ENCODE results near the gene NCKIPSD.
"Not testable (repeated sequence)": the region's sequence is repeated elsewhere in the genome, so short reads cannot be mapped to it uniquely, and the experiment has no call there.

The NCKIPSD gene

DNA sequence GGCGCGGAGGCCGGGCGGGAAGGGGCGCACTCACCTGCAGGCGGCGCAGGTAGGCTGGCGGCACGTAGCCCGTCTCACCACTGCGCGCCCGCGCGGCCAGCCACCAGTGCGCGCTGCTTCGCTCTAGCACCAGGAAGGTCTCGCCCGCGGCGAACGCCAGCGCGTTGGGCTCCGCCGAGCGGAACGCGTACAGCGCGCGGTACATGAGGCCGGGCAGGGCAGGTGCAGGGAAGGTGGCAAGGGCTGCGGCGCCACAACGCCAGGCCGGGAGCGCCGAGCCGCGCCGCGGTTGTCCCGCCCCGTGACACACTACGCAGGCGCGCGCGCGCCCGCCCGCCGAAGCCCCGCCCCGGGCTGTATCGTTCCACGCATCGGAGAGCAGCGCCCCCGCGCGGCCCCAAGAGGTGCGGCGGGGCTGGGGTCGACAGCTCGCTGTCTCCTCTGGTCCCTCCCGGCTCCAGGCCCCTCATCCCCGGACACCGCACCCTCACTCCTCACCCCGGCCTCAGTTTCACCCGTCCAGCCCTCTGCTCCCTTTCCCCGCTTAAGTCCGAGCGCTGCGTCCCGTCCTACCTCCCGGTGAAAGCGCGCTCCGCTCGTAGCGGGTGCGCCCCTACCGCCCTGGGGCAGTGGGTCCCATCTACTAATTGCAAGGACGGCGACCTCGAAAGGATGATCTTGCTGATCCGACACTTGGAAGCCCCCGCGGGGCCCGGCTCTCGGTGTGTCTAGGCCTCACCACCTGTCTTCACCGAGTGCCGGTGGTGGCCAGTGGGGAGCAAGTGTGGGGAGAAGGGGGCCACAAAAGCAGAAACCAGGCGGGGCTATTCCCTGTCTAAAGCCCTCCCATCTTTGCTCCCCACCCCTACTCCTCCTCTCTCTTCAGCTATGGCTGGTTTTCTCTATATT, at the start of gene NCKIPSD:
NCKIPSD (minus strand) TSS at position 313 of the 909 bp plus-strand sequence; CDS start at position 205, 108 bp downstream.
- DNase-seq = peak; percentile 68 to 81

DNA sequence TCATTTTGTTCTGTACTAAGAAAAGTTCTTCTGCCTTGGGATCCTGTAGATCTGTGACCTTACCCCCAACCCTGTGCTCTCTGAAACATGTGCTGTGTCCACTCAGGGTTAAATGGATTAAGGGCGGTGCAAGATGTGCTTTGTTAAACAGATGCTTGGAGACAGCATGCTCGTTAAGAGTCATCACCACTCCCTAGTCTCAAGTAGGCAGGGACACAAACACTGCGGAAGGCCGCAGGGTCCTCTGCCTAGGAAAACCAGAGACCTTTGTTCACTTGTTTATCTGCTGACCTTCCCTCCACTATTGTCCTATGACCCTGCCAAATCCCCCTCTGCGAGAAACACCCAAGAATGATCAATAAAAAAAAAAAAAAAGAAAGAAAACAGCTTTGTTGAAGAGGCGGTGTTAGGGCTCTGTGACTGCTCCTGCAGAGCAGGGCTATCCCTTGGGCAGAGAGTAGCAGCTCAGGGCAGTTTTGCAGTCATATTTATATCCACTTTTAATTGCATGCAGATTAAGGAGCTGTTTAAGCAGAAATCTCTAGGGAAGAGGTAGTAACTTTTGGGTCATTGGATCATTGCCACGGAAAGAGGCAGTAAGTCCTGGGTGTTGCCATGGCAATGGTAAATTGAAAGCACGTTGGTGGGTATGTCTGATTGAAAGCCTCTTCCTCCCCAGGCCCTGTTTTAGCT, 49.5 kb upstream of the NCKIPSD start:
- DNase-seq = not testable (repeated sequence)

DNA sequence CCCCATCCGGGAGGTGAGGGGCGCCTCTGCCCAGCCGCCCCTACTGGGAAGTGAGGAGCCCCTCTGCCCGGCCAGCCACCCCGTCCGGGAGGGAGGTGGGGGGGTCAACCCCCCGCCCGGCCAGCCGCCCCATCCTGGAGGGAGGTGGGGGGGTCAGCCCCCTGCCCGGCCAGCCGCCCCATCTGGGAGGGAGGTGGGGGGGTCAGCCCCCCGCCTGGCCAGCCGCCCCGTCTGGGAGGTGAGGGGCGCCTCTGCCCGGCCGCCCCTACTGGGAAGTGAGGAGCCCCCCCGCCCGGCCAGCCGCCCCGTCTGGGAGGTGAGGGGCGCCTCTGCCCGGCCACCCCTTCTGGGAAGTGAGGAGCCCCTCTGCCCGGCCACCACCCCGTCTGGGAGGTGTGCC, 48.8 kb upstream of the NCKIPSD start:
- DNase-seq = not testable (repeated sequence)

DNA sequence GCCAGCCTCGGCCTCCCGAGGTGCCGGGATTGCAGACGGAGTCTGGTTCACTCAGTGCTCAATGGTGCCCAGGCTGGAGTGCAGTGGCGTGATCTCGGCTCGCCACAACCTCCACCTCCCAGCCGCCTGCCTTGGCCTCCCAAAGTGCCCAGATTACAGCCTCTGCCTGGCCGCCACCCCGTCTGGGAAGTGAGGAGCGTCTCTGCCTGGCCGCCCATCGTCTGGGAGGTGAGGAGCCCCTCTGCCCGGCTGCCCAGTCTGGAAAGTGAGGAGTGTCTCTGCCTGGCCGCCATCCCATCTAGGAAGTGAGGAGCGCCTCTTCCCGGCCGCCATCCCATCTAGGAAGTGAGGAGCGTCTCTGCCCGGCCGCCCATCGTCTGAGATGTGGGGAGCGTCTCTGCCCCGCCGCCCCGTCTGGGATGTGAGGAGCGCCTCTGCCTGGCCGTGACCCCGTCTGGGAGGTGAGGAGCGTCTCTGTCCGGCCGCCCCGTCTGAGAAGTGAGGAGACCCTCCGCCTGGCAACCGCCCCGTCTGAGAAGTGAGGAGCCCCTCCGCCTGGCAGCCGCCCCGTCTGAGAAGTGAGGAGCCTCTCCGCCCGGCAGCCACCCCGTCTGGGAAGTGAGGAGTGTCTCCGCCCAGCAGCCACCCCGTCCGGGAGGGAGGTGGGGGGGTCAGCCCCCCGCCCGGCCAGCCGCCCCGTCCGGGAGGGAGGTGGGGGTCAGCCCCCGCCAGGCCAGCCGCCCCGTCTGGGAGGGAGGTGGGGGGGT, 48.2 kb upstream of the NCKIPSD start:
- not testable (repeated sequence) for DNase-seq

DNA sequence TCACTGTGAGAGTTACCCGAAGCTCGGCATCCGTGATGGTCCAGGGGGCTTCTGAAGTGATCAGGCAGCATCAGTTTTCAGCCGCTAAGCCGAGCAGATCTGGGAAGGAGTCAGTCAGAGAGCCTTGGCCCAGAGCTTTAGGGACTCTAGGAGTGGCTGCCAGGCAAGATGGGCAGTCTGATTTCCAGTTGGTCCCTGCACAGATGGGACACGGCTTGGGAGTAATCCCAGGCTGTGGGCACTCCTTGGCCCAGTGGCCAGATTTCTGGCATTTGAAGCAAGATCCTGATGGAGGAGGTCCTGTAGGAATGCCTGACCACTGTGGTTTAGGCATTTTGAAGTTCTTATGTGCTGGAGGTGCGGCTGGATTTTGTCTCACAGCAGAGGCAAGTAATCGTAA, 41.8 kb upstream of the NCKIPSD start:
- DNase-seq = no peak

DNA sequence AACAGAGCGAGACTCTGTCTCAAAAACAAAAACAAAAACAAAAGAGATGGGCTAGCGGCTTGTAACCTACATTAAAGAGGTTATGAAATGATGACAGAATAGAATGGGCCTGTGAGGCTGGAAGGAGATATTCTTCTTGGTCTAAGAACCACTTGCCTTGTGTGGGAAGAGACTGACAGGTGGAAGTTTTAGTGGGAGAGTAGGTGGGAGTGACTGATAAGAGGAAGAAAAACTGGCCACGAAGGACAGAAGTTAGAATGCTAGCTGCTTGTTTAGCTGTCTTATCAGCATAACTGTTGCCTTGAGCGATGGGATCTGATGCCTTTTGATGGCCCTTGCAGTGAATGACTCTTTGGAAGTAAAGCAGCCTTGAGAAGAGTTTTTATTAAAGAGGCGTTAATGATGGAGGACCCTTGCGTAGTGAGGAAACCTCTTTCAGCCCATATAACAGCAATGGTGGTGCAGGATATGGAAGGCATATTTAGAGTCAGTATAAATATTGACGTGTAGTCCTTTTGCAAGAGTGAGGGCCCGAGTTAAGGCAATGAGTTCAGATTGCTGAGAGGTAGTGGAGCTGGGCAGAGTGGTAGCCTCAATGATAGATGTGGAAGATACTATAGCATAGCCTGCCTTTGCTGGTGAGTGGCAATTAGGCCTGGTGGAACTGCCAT, 39.6 kb upstream of the NCKIPSD start:
- DNase-seq = not testable (repeated sequence)

DNA sequence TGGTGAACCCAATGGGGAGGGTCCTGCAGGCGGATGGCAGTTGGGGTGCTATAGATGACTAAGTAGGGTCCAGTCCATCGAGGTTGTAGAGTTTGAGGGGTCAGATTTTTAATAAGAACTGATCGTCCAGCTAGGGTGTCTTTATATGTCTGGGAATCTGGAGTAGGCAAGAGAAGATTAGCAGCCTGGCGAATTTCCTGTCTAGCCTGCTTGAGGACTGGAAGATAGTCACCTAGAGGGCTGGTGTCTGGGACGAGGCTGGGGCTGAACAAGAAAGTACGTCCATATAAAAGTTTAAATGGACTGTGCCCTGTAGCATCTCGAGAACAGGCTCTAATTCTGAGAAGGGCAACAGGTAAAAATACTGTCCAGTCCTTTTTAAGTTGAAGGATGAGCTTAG, 38.0 kb upstream of the NCKIPSD start:
- no peak for DNase-seq

DNA sequence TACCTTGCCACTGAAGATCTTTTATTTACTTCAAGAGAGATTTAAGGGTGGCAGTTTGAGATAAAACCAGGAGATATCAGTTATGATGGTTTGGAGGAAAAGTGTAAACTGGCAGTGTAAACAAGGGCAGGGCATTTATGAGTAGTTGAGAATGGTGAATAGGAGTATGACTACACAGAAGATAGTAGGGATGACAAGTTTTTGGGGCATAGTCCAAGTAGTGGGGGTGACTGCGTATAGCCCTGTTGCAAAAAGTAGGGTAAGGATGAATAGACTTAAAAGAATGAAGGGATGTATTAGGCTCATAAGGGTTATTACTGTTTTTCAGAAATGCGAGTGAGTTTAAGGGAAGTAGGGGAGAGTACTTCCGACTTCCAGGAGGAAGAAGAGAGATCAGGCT, 37.6 kb upstream of the NCKIPSD start:
- not testable (repeated sequence) for DNase-seq

DNA sequence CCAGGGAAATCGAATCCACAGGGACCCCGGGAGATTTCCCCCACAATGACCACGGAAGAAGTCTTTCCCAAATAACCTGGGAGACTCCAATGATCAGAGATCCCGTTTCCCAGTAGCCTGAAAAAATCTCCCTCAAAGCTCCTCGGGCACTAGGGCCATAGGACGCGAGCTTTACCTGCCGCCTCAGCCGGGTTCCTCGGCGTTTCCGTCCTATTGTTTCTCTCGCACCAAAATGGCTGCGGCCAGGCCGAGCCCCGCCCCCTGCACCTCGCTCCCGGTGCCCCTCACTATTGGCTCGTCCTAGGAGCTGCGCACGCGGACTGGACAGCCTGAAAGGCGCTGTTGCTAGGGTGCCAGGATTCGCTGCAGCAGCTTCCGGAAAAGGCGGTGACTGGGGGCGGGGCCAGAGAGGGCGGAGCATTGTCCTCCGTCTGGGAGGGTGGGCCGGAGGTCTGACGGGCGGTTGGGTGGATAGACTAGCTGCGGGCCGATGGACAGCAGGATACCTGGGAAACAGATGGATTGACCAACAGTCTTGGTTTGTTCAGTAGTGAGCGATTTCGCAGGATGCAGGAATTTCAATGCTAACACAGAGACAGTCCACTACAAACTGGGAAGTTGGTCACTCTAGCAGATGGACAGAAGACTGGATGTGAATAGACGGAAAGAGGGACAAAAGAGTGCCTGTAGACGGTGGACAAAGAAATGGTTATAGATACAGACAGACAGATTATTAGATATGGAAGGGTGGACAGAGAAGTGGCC, 31.4 kb upstream of the NCKIPSD start, which contains the start of gene IP6K2:
IP6K2 (minus strand) TSS at position 240 of the 765 bp plus-strand sequence. CDS start 21,930 bp downstream, outside the sequence.
- DNase-seq = peak; percentile 94 to 97

DNA sequence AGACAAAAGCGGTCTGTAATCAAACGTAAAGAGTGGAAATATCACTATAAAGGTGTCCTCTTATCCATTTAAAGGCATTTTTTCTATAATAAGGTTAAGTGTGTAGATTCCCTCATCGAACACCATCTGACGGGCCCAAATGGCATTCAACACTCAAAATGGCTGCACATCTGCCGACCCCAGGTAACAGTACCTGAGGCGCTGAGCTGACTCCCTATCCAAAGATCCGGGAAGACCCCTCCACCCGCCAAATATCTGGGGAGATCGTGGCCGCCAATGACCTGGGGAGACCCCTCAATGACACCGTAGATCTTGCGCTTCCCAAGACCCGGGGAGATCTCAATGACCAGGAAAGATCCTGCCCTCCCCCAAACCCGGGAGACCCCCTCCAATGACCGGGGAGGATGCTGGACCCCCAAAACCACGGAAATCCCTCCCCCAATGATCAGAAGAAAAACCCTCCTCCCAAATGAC, 30.8 kb upstream of the NCKIPSD start:
- DNase-seq = peak in 1 of 2 experiments; percentile 19

DNA sequence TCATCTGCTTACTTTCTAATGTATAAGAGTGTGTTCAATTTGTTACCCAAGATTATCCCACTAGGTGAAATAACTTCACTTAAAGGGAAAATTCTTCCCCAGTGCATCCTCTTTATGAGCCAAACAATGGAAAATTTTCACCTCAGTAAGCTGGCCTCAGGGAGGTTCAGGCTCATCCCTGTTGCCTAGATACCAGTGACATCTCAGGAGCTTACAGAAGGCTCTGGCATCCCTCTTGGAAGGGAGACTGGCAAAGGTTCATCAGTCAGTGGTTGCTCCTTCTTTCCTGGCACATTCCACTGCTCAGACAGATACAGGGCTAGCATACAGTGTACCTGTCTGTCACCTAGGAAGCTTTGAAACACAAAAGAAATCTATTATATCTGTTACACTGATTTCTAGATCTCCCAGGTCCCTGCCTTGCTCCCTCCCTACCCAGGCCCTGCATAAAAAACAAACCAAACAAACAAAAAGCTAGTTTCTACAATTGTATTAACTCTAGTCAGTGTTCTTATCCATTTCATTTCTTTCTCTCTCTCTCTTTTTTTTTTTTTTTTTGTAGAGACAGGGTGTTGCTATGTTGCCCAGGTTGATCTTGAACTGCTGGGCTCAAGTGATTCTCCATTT, 29.6 kb upstream of the NCKIPSD start:
- peak in 1 of 2 experiments; percentile 3 for DNase-seq

DNA sequence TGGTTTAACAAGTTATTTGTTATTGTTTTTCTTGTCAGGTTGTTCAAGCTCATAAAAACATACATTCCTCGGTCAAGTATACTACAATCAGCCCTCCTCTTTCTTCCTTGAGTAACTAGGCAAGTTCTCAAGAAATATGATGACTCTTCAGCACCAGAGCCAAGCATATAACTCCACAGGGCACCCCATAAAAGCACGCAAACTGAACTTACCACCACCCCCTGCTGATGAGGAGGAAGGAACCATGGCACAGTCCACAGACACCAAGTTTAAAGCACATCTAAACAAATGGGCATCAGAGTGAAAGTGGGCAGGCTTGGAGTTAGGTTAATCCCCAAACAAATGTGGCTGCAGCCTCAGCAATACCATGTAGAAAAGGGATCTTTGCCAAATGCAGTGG, 26.0 kb upstream of the NCKIPSD start:
- no peak for DNase-seq

DNA sequence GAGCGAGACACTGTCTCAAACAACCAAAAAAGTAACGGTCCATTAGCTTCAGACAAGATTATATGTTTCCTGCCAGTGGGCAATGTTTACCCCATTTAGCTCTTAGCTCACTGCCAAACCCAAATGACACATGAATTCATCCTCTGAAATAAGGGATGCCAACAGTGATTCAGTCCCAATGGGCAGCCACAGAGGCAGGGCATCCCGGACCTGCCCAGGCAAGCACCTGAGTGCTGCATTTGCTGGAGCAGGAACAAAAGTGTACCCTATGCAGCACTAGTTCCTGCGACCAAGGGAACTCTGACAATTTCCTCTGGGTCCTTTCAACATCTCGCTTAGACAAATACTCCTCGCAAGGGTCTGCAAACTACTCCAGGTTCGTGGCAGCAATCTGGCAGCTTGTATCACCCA, 23.3 kb upstream of the NCKIPSD start:
- DNase-seq = peak; percentile 8 to 58

DNA sequence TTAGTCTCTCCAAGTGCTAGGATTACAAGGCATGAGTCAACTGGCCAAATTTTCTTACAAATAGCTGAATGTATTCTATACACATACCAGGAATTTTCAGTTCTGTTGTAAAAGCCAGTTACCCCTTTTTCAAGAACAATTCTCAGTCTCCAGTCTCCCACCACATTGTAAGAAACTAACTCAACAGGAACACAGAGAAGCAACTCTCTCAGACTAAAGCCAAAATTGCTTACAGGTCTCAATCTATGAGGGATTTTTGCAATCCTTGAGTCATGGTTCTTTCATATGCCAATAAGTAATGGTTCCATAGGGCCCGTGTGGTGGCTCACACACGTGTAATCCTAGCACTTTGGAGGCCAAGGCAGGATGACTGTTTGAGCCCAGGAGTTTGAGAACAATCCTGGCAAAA, 22.8 kb upstream of the NCKIPSD start:
- DNase-seq = no peak

DNA sequence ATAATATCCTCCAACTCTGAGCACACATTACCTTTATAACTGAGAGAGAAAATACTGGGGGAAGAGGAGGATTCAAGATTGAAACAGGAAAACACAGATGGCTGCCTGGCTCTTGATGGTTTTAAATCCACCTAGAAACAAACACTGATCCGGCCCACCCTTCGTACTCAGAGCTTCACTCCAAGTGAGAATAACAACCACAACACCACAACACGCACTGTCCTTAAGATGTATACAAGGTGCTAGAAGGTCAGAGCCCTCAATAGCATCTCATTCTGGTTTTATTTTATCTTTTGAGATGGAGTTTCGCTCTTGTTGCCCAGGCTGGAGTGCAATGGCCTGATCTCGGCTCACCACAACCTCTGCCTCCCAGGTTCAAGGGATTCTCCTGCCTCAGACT, 21.4 kb upstream of the NCKIPSD start:
- DNase-seq = no peak

DNA sequence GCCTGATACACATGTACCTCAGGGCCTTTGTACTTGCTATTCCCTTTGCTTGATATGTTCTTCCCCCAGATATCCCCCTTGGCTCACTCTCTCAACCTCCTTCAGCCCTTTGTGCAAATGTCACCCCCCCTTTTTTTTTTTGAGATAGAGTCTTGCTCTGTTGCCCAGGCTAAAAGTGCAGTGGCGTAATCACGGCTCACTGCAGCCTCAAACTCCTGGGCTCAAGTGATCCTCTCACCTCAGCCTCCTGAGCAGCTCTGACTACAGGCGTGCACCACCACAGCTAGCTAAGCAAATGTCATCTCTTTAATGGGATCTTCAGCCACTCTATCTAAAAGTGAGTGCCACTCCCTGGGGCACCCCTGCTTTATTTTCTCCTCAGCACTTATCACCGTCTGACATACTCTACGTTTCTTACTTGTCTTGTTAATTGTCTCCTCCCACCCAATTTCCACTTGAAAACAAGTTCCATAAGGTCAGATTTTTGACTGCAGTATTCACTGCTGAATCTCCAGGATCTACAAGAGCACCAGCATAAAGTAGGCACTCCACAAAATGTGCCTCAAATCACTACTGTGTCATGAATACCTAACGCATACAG, 16.7 kb upstream of the NCKIPSD start:
- DNase-seq = no peak

DNA sequence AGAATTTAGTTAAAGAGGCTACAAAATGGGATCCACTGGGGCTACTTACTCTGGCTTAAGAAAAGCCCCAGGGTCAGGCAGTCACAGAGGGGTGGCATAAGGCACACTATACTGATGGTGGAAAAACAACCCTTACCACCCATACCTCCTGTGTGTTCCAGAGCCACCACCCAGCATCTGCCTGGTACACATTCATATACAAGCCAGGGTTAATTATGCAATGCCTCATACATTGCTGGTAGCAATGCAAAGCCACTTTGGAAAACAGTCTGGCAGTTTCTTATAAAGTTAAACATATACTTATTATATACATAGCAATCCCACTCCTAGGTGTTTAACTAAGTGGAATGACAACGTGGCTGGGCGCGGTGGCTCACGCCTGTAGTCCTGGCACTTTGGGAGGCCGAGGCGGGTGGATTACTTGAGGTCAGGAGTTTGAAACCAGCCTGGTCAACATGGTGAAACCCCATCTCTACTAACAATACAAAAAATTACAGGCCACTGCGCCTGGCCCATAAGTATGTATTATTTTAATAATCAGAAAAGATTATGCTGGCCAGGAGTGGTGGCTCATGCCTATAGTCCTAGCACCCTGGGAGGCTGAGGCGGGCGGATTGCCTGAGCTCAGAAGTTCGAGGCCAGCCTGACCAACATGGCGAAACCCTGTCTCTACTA, 15.2 kb upstream of the NCKIPSD start:
- no peak for DNase-seq

DNA sequence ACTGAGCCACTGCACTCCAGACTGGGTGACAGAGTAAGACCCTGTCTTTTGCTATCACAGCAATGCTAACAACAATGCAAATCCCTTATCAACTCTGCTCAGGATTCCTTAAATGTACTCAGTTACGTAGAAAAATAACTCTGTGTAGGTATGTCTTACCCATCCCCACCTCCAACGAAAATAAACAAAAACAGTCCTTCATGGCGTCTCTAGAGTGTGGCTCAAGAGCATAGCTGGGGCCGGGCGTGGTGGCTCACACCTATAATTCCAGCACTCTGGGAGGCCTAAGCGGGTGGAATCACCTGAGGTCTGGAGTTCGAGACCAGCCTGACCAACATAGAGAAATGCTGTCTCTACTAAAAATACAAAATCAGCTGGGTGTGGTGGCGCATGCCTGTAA, 13.2 kb upstream of the NCKIPSD start:
- no peak for DNase-seq

DNA sequence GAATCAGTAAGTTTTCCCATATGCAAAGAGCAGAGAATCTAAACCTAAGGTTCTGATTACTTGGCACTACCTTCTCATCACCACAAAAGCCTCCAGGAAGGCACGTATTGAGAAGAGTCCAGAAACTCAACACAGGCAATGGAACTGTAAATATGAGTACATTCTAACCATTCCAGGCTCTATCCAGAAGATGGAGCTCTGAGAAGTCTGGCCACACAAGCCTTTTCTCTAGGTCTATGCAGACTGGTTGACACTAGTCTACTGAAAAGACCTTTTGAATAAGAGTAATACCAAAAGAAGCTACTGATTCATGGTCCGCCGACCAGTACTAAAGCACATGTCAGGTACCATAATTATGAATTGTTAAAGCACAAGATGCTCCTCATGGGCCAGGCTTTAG, 12.2 kb upstream of the NCKIPSD start:
- no peak for DNase-seq

DNA sequence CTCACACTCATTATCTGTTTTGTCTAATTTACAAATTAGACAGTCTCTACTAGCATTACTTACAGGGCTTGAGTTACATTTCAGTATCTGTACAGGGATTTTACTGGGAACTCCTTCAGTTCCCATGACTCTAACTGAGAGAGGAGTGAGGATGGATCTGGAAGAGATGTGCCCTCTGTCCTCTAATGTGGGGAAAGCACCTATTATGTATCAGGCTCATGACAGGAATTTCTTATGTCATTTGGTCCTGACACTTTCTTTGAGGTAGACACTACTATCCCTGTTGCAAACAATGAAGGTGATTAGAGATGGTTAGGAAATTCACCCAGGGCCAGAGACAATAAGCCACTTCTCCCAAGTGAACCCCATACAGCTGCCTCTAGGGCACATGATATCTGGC, 10.9 kb upstream of the NCKIPSD start:
- DNase-seq = no peak
